Vagina (tissue), 2 donors: ENCODE results near the gene FGF14. TPM values are rescaled to one million over a fixed set of nuclear protein-coding genes. Genes with fewer than 3 reads are reported as not detected.

ENCODE experiments used
- DNase-seq, 2 donors: peaks; one replicate each; pipeline ENCODE4 v3.0.0-alpha.2; 2017; ENCODE audit errors: extremely low spot score in 2 of 2
- H3K27ac ChIP-seq: fragments of 200-600 bp; sonication (generic); one replicate; pipeline ENCODE4 v1.5.1; 2019
- H3K27me3 ChIP-seq: fragments of 200-600 bp; sonication (generic); one replicate; pipeline ENCODE4 v1.5.1; 2019
- H3K36me3 ChIP-seq, 2 donors: fragments of 200-600 bp; sonication (generic); one replicate each; pipeline ENCODE4 v1.5.1; 2017 to 2019
- H3K4me1 ChIP-seq: fragments of 200-600 bp; sonication (generic); one replicate; pipeline ENCODE4 v1.5.1; 2019
- H3K4me3 ChIP-seq, 2 donors: fragments of 200-600 bp; sonication (generic); 1 replicate in 1 of 2; 2 replicates in 1 of 2; pipeline ENCODE4 v1.5.1; 2016 to 2019
- H3K9me3 ChIP-seq: fragments of 200-600 bp; sonication (generic); one replicate; pipeline ENCODE4 v1.5.1; 2019
- POLR2A ChIP-seq, 2 donors: fragments of 450-650 bp; IDR thresholded peaks; one replicate each; pipeline ENCODE4 v1.6.1; 2017; ENCODE audit warnings: antibody characterized with exemption in 2 of 2, mild to moderate bottlenecking in 2 of 2, moderate library complexity in 2 of 2
- POLR2AphosphoS5 ChIP-seq, 2 donors: sonication (generic); formaldehyde crosslinking; IDR thresholded peaks; one replicate each; pipeline ENCODE4 v1.9.0; 2017; ENCODE audit warnings: antibody characterized with exemption in 2 of 2, mild to moderate bottlenecking in 2 of 2, low read depth in 1 of 2; ENCODE audit not compliant: insufficient read depth in 1 of 2
- intact Hi-C: fragments of 100-400 bp; cut with DNase I; formaldehyde crosslinking; loops from one replicate; pipeline ENCODE4 v1.15.1; 2023
- total RNA-seq: library from RNA; depleted of rRNA; stranded (reverse); fragments of >200 nt; gene quantifications from one replicate; pipeline ENCODE4 v1.2.3, GENCODE V29; 2016
- TF ChIP-seq, protein P1 (sequence below), 3 experiments: fragments of 450-650 bp in 2 of 3; fragments of 200-600 bp in 1 of 3; sonication (generic) in 1 of 3; IDR thresholded peaks; one replicate each; pipeline ENCODE4 v1.5.1; 2017 to 2019; ENCODE audit warnings: antibody characterized with exemption in 3 of 3, mild to moderate bottlenecking in 2 of 3, moderate library complexity in 2 of 3

The FGF14 gene
- total RNA-seq, 1 donor from 2014 or later = 3.4 TPM

DNA sequence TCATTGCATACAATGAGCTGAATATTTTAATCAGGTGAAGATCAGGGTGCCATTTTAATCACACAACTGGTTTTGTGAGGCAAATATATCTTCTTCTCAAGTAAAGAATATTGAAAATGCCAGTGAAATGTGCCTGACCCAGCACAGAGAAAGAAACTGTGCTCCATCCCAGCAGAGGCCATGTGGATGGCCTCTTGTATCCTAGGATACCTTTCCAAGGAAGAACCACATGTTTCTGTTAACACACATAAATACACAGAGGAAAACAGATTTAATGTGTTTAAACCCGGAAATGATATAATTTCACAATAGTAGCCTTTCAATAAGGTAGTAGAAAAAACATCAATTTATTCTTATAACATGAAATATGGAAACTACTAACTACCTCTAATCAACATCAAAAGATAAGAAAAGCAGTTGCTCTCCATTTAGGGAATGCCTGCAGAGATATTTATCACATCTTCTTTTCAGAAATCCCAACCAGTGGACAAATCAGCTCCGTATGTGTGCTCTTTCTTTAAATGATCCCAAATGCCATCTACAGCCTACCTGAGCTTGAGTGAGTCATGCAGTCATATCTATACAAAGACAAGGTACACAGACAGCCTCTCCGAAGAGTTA lies 157.1 kb downstream of the FGF14 start:
- TF ChIP-seq, protein P1, sequence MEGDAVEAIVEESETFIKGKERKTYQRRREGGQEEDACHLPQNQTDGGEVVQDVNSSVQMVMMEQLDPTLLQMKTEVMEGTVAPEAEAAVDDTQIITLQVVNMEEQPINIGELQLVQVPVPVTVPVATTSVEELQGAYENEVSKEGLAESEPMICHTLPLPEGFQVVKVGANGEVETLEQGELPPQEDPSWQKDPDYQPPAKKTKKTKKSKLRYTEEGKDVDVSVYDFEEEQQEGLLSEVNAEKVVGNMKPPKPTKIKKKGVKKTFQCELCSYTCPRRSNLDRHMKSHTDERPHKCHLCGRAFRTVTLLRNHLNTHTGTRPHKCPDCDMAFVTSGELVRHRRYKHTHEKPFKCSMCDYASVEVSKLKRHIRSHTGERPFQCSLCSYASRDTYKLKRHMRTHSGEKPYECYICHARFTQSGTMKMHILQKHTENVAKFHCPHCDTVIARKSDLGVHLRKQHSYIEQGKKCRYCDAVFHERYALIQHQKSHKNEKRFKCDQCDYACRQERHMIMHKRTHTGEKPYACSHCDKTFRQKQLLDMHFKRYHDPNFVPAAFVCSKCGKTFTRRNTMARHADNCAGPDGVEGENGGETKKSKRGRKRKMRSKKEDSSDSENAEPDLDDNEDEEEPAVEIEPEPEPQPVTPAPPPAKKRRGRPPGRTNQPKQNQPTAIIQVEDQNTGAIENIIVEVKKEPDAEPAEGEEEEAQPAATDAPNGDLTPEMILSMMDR (IDR thresholded peaks at IDR 0.05) = no peak
- TF ChIP-seq POLR2A (IDR thresholded peaks at IDR 0.05) (no peak), POLR2AphosphoS5 (IDR thresholded peaks at IDR 0.05; ENCODE audit: insufficient read depth in 1 of 2, low read depth in 1 of 2) (no peak)
- no peak overlapping the region for H3K27ac ChIP-seq
- no peaks in the 10 kb centered on the region for H3K27me3 ChIP-seq
- H3K4me3 ChIP-seq = no peak overlapping the region
- H3K4me1 ChIP-seq = no peaks in the 10 kb centered on the region
- intact Hi-C loops = no loop called here
- H3K36me3 ChIP-seq = no peaks in the 10 kb centered on the region
- DNase-seq = no peak
- no peaks in the 10 kb centered on the region for H3K9me3 ChIP-seq

DNA sequence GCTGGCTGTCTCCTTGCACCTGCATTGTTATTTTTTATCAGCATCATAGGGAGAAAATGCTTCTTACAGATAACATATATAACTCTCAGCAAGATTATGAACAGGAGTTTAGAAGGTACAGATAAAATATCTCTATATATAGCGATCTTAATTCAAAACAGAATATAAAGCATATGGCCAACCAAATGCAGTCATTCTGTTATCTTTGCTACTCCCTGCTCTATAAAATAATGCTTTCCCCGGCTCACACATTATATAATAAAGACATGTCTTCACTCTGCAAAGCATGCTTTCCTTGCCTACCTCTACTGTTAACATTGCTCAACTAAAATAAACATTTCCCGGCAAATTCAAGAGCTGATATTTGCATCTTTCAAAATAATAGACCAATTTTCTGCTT lies 161.7 kb downstream of the FGF14 start:
- Histone ChIP-seq H3K4me3 (no peak overlapping the region), H3K36me3 (no peaks in the 10 kb centered on the region), H3K27me3 (no peaks in the 10 kb centered on the region), H3K9me3 (no peaks in the 10 kb centered on the region), H3K4me1 (no peaks in the 10 kb centered on the region), H3K27ac (no peak overlapping the region)
- no peak for TF ChIP-seq POLR2AphosphoS5 (IDR thresholded peaks at IDR 0.05; ENCODE audit: insufficient read depth in 1 of 2, low read depth in 1 of 2)
- intact Hi-C loops = no loop called here
- DNase-seq = no peak

DNA sequence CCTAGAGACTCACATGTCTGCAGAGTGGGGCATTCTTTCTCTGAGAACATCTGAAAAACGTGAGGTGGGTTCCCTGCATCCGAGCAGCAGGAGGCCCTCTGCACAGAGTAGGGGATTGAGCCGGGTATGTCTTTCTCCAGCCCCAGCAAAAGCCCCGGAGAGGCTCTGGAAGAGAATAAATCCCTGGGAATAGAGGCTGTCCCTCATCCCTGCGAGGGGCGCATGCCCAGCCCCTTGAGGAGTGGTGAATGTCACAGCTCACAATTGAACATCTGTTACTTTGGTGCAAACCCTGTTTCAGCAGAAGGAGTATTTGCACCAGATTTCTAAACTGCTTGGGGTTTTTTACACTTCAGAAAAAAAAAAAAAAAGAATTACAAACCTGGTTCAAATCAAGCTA lies 164.6 kb downstream of the FGF14 start:
- H3K27ac ChIP-seq = no peak overlapping the region
- no peaks in the 10 kb centered on the region for H3K27me3 ChIP-seq
- H3K4me3 ChIP-seq = no peak overlapping the region
- H3K36me3 ChIP-seq = no peaks in the 10 kb centered on the region
- no peaks in the 10 kb centered on the region for H3K4me1 ChIP-seq
- no peaks in the 10 kb centered on the region for H3K9me3 ChIP-seq
- DNase-seq = no peak
- TF ChIP-seq POLR2A (IDR thresholded peaks at IDR 0.05) = no peak
- no peak for TF ChIP-seq POLR2AphosphoS5 (IDR thresholded peaks at IDR 0.05; ENCODE audit: insufficient read depth in 1 of 2, low read depth in 1 of 2)
- TF ChIP-seq, protein P1 (IDR thresholded peaks at IDR 0.05) = no peak
- intact Hi-C loops = no loop called here

DNA sequence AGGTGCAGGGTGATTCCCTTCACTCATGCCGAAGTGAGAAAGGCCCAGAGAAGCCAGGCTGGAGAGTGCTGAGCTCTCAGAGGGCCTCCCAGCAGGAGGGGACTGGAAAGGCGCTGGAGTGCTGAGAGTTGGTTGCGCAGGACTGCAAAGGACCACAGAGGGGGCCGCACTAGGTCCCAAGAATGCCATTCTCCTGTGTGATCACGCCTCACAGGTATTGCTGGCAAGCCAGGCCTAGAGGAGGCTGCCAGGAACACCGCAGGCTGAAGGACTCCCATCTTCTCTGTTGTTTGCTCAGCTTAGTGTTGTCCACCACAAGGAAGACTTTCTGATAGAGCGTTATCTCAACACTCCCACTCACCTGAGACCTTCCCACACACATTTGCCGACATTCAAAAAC lies 165.0 kb downstream of the FGF14 start:
- intact Hi-C loops = no loop called here
- H3K27ac ChIP-seq = no peak overlapping the region
- no peaks in the 10 kb centered on the region for H3K36me3 ChIP-seq
- no peak overlapping the region for H3K4me3 ChIP-seq
- H3K27me3 ChIP-seq = no peaks in the 10 kb centered on the region
- no peaks in the 10 kb centered on the region for H3K4me1 ChIP-seq
- no peak for DNase-seq
- no peaks in the 10 kb centered on the region for H3K9me3 ChIP-seq
- TF ChIP-seq, protein P1 (IDR thresholded peaks at IDR 0.05) = no peak

DNA sequence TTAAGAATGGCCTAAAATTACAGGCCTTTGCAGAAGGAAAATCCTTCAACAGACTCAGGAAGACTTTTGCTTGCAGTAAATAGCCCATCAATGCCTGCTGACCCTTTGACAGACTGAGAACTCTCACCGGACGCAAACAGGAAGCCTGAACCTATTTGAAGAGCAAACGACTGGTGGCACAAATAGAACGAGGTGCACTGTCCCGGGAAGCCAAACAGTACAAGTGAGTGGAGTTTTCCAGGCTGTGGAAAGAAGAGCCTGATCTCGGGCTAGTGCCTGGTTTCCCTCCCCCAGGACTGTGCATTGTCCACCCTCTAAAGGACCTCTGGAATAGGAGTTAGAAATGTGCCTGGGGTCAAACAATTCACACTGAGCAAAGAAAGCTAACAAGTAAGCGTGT lies 165.5 kb downstream of the FGF14 start:
- no peak overlapping the region for H3K4me3 ChIP-seq
- TF ChIP-seq POLR2A (IDR thresholded peaks at IDR 0.05) (no peak), POLR2AphosphoS5 (IDR thresholded peaks at IDR 0.05; ENCODE audit: insufficient read depth in 1 of 2, low read depth in 1 of 2) (no peak)
- TF ChIP-seq, protein P1 (IDR thresholded peaks at IDR 0.05) = no peak
- H3K4me1 ChIP-seq = no peaks in the 10 kb centered on the region
- no peaks in the 10 kb centered on the region for H3K9me3 ChIP-seq
- DNase-seq = no peak
- intact Hi-C loops = no loop called here
- no peak overlapping the region for H3K27ac ChIP-seq
- H3K36me3 ChIP-seq = no peaks in the 10 kb centered on the region
- H3K27me3 ChIP-seq = no peaks in the 10 kb centered on the region
